Esophagus muscularis mucosa (tissue), 4 donors: Measurements from ENCODE around the gene RUSF1.
A peak's percentile ranks its signal among the peaks of the same experiment; 100 is the strongest.

Experiments
- CTCF ChIP-seq, 3 experiments: fragments of 200-600 bp in 2 of 3; fragments of 450-650 bp in 1 of 3; sonication (generic) in 2 of 3; IDR thresholded peaks; one replicate each; pipeline ENCODE4 v1.5.1; 2017 to 2019; ENCODE audit warnings: antibody characterized with exemption in 3 of 3, mild to moderate bottlenecking in 2 of 3, moderate library complexity in 1 of 3
- EP300 ChIP-seq: sonication (generic); formaldehyde crosslinking; IDR thresholded peaks from one replicate; pipeline ENCODE4 v1.6.1; 2017; ENCODE audit warnings: antibody characterized with exemption
- POLR2A ChIP-seq: fragments of 450-650 bp; IDR thresholded peaks from one replicate; pipeline ENCODE4 v1.6.1; 2017; ENCODE audit warnings: antibody characterized with exemption, moderate library complexity, mild to moderate bottlenecking, low read depth

DNA sequence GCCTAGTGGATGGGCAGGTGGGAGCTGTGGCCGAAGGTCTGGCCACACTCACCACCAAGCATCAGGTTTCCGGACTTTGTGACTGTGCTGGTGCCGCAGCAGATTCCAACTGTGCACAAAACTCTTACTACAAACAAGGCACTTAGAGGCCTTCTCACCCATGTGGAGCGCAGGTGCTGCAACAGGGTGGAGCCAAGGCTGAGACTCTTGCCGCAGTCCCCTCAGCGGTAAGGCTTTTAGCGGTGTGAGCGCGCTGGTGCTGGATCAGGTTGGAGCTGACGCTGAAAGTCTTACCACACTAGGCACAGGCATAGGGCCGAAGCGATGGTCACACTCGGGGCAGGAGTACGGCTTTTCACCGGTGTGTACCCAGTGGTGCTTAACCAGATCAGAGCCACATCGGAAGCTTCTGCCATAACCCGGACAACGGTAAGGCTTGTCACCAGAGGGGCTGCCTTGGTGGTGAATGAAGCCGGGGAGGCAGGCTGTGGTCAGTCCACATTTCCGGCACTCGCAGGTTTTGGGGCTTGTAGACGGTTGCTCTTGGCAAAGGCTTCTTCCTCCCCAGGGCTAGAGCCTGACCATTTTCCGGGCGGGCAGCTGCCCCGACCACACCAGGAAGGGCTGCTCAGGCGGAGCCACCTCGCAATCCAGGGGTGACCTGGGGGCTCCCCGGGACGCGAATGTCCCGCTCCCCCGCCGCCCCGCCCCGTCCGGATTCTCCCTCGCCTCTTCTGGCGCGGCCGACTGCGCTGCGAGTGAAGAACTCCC lies 49.9 kb downstream of the RUSF1 start:
- peak in 1 of 3 experiments; percentile 22 for TF ChIP-seq CTCF (IDR thresholded peaks at IDR 0.05)
- no peak for TF ChIP-seq EP300
- TF ChIP-seq POLR2A: no peak
